GM12891 (cell line): ENCODE results near the gene PSPH.

ENCODE experiments used
- PAX5 ChIP-seq: IDR thresholded peaks from 2 replicates; pipeline ENCODE4 v1.6.1; 2011; ENCODE audit warnings: low read length, moderate library complexity, mild to moderate bottlenecking; ENCODE audit not compliant: insufficient read depth, severe bottlenecking
- POLR2A ChIP-seq: IDR thresholded peaks from 2 replicates; pipeline ENCODE4 v1.6.1; 2011; ENCODE audit warnings: low read depth, low read length, control low read depth
- POLR2AphosphoS5 ChIP-seq: IDR thresholded peaks from 2 replicates; pipeline ENCODE4 v1.6.1; 2011; ENCODE audit warnings: low read depth, low read length, control low read depth
- POU2F2 ChIP-seq: IDR thresholded peaks from 2 replicates; pipeline ENCODE4 v1.6.1; 2011; ENCODE audit warnings: low read depth, mild to moderate bottlenecking, control low read depth, low read length, moderate library complexity
- SPI1 ChIP-seq: IDR thresholded peaks from 2 replicates; pipeline ENCODE4 v1.6.1; 2011; ENCODE audit warnings: low read depth, low read length, control low read depth
- TAF1 ChIP-seq: IDR thresholded peaks from 2 replicates; pipeline ENCODE4 v1.6.1; 2011; ENCODE audit warnings: low read depth, low read length, control low read depth

- no peak for TF ChIP-seq TAF1
- TF ChIP-seq POLR2AphosphoS5, result no peak
- TF ChIP-seq POLR2A, result no peak
- TF ChIP-seq PAX5, result no peak
- no peak for TF ChIP-seq POU2F2
- no peak for TF ChIP-seq SPI1
These were observed 31.7 kb downstream of the PSPH start for GRCh38 chr7:56019501-56019900.
